Stimulated activated CD8-positive, alpha-beta memory T cell treated with anti-CD3 and anti-CD28 coated beads, Interleukin-15, amount 100 ng/mL, for 4 hours (primary cell): Measurements from ENCODE around the gene EBF4.
"Not testable (repeated sequence)": the region's sequence is repeated elsewhere in the genome, so short reads cannot be mapped to it uniquely, and the experiment has no call there.

ENCODE experiments used
- DNase-seq, 2 donors: peaks; one replicate each; pipeline ENCODE4 v3.0.0-alpha.2; 2020; ENCODE audit warnings: low read depth in 2 of 2

EBF4 gene

GRCh38 chr20:2796011-2796660 is 103.6 kb downstream of the EBF4 start:
- no peak for DNase-seq

- no peak for DNase-seq
Observed at GRCh38 chr20:2797136-2797983, 104.8 kb downstream of the EBF4 start.

GRCh38 chr20:2798095-2798805 is 105.7 kb downstream of the EBF4 start:
- DNase-seq: no peak

GRCh38 chr20:2798814-2799213 is 106.2 kb downstream of the EBF4 start:
- DNase-seq: no peak

GRCh38 chr20:2799271-2799670 is 106.7 kb downstream of the EBF4 start:
- no peak for DNase-seq

- DNase-seq: no peak
Observed at GRCh38 chr20:2799688-2800520, 107.3 kb downstream of the EBF4 start.

- no peak for DNase-seq
Observed at GRCh38 chr20:2800521-2801285, 108.1 kb downstream of the EBF4 start, which contains the start of gene CPXM1. Gene CPXM1 (minus strand): TSS chr20:2800627. CDS start chr20:2800572, 55 bp downstream.

GRCh38 chr20:2801286-2801728 is 108.7 kb downstream of the EBF4 start:
- DNase-seq: no peak

- no peak for DNase-seq
Observed at GRCh38 chr20:2804041-2804828, 111.7 kb downstream of the EBF4 start.

GRCh38 chr20:2804852-2805688 is 112.5 kb downstream of the EBF4 start:
- DNase-seq: no peak

GRCh38 chr20:2805689-2806350 is 113.2 kb downstream of the EBF4 start:
- no peak for DNase-seq

GRCh38 chr20:2806351-2806701 is 113.7 kb downstream of the EBF4 start:
- DNase-seq: no peak

- no peak for DNase-seq
Observed at GRCh38 chr20:2807019-2807418, 114.4 kb downstream of the EBF4 start.

- DNase-seq: not testable (repeated sequence)
Observed at GRCh38 chr20:2807929-2808328, 115.3 kb downstream of the EBF4 start.

GRCh38 chr20:2809690-2810089 is 117.1 kb downstream of the EBF4 start:
- DNase-seq: no peak
